K562 (cell line): Measurements from ENCODE around the gene LRMDA. TPM values are rescaled to one million over a fixed set of nuclear protein-coding genes. Genes with fewer than 3 reads are reported as not detected.
A peak's percentile ranks its signal among the peaks of the same experiment; 100 is the strongest.

Source experiments
- ATAC-seq: fragments of 200-7000 bp; cut with Tn5 transposase; 3 replicates; pipeline ENCODE4 v1.9.1; 2020; ENCODE audit warnings: moderate library complexity
- BruUV-seq: library from RNA; stranded (reverse); fragments of 400-500 nt; replicated peaks from 2 replicates; lab custom pipeline; 2021; lab: Mats Ljungman, UMichigan
- CTCF ChIA-PET: fragments of 300-600 bp; formaldehyde crosslinking; extraction: SDS; loops from one replicate; lab custom pipeline; 2021; ENCODE audit warnings: low intra/inter-chr PET ratio; lab: Yijun Ruan, JAX
- POLR2A ChIA-PET: fragments of 300-600, 350-650 bp; sonication (Branson Sonifier 250); formaldehyde crosslinking; extraction: SDS; loops from one replicate; lab custom pipeline; 2021; ENCODE audit warnings: antibody characterized with exemption, inconsistent platforms; lab: Yijun Ruan, JAX
- DNase-seq, 4 experiments: peaks; one replicate each; pipeline versions ENCODE4 v3.0.0 to v3.0.0-alpha.2; 2011 to 2018; ENCODE audit warnings: low spot score in 3 of 4, mixed read lengths in 3 of 4; ENCODE audit errors: extremely low read depth in 1 of 4
- FAIRE-seq: peaks from 2 replicates; lab custom pipeline; 2011; peaks lifted over from hg19 to GRCh38; lab: Jason Lieb, UNC
- H2AFZ ChIP-seq: 2 replicates; pipeline ENCODE4 v1.6.0; 2011; ENCODE audit warnings: low read depth, low read length, control low read depth, inconsistent platforms
- H3K27ac ChIP-seq: fragments of 200-600 bp; 3 replicates; pipeline ENCODE4 v1.8.0; 2011; ENCODE audit warnings: low read depth, mild to moderate bottlenecking, control low read depth, inconsistent platforms, low read length, moderate library complexity, mixed read lengths; ENCODE audit errors: extremely low read depth
- H3K27me3 ChIP-seq, 2 experiments: fragments of 300-600 bp in 1 of 2; 2 replicates in 1 of 2; 3 replicates in 1 of 2; pipeline versions ENCODE4 v1.6.0 to v1.8.0; 2011; ENCODE audit warnings: inconsistent platforms in 2 of 2, low read length in 2 of 2, mild to moderate bottlenecking in 1 of 2, mixed read lengths in 1 of 2, moderate library complexity in 1 of 2; ENCODE audit not compliant: control insufficient read depth in 2 of 2, insufficient read depth in 2 of 2
- H3K36me3 ChIP-seq: fragments of 300-600 bp; 3 replicates; pipeline ENCODE4 v1.8.0; 2011; ENCODE audit warnings: mild to moderate bottlenecking, low read length, inconsistent platforms; ENCODE audit not compliant: control insufficient read depth, insufficient read depth
- H3K4me1 ChIP-seq, 2 experiments: fragments of 200-600 bp in 1 of 2; replicated peaks in 1 of 2; 2 replicates in 1 of 2; 3 replicates in 1 of 2; pipeline versions ENCODE4 v1.5.1 to v1.8.0; 2011; ENCODE audit warnings: inconsistent platforms in 2 of 2, low read length in 2 of 2, mild to moderate bottlenecking in 1 of 2, mixed read lengths in 1 of 2, moderate library complexity in 1 of 2; ENCODE audit not compliant: control insufficient read depth in 2 of 2, insufficient read depth in 2 of 2
- H3K4me2 ChIP-seq: 2 replicates; pipeline ENCODE4 v1.6.1; 2011; ENCODE audit warnings: low read length, control low read depth, inconsistent platforms, mixed read lengths; ENCODE audit not compliant: insufficient read depth
- H3K4me3 ChIP-seq: fragments of 200-600 bp; sonication (generic), shearing (Covaris generic); 2 replicates; pipeline ENCODE4 v1.5.1; 2016; ENCODE audit warnings: control low read depth, inconsistent platforms
- H3K79me2 ChIP-seq: fragments of 200-600 bp; 3 replicates; pipeline ENCODE4 v1.8.0; 2011; ENCODE audit warnings: low read length, inconsistent platforms; ENCODE audit not compliant: control insufficient read depth, insufficient read depth
- H3K9ac ChIP-seq, 2 experiments: 2 replicates each; pipeline versions ENCODE4 v1.6.0 to v1.6.1; 2011; ENCODE audit warnings: low read depth in 2 of 2, low read length in 2 of 2, control low read depth in 1 of 2, inconsistent platforms in 1 of 2, mild to moderate bottlenecking in 1 of 2, mixed read lengths in 1 of 2; ENCODE audit not compliant: insufficient read depth in 1 of 2
- H3K9me1 ChIP-seq: one replicate; pipeline ENCODE4 v1.6.0; 2011; ENCODE audit warnings: inconsistent platforms, mild to moderate bottlenecking, low read length, moderate library complexity; ENCODE audit not compliant: control insufficient read depth, insufficient read depth
- H3K9me3 ChIP-seq: replicated peaks from 2 replicates; pipeline ENCODE4 v1.5.1; 2011; ENCODE audit warnings: low read depth, low read length, inconsistent platforms; ENCODE audit not compliant: control insufficient read depth, insufficient read depth
- H4K20me1 ChIP-seq: replicated peaks from 2 replicates; pipeline ENCODE4 v1.6.1; 2011; ENCODE audit warnings: low read length, inconsistent platforms, mixed read lengths; ENCODE audit not compliant: control insufficient read depth, insufficient read depth
- AFF4 ChIP-seq: sonication (generic); formaldehyde crosslinking; IDR thresholded peaks from 2 replicates; pipeline ENCODE4 v1.8.0; 2023; ENCODE audit warnings: mild to moderate bottlenecking, missing genetic modification reagents
- FOXM1 ChIP-seq, 2 experiments: fragments of 450-650 bp in 1 of 2; sonication (generic) in 1 of 2; formaldehyde crosslinking in 1 of 2; IDR thresholded peaks; 2 replicates each; pipeline versions ENCODE4 v1.6.1 to v1.9.0; 2017 to 2022; ENCODE audit warnings: low read depth in 2 of 2, mild to moderate bottlenecking in 2 of 2, missing genetic modification reagents in 1 of 2, moderate library complexity in 1 of 2
- REST ChIP-seq, 2 experiments: fragments of 450-650 bp; formaldehyde crosslinking in 1 of 2; IDR thresholded peaks; 2 replicates each; pipeline versions ENCODE4 v1.4.0 to v1.6.1; 2014 to 2020; ENCODE audit warnings: mild to moderate bottlenecking in 2 of 2, borderline replicate concordance in 1 of 2, low read depth in 1 of 2
- SMC3 ChIP-seq: conservative IDR thresholded peaks from 2 replicates; pipeline ENCODE4 v1.6.1; 2011; ENCODE audit warnings: low read depth, low read length, improper control_type of control experiment; ENCODE audit not compliant: insufficient read depth
- SPI1 ChIP-seq: IDR thresholded peaks from 2 replicates; pipeline ENCODE4 v1.6.1; 2011; ENCODE audit warnings: low read depth, low read length, control low read depth, borderline replicate concordance
- XRCC5 ChIP-seq: fragments of 200-400 bp; formaldehyde crosslinking; IDR thresholded peaks from 2 replicates; pipeline ENCODE4 v1.6.1; 2017; ENCODE audit warnings: low read depth, mild to moderate bottlenecking, low read length
- ZNF444 ChIP-seq: fragments of 250-450 bp; sonication (Bioruptor Pico); IDR thresholded peaks from 2 replicates; pipeline ENCODE4 v1.4.0; 2020; ENCODE audit warnings: mild to moderate bottlenecking, moderate library complexity
- WGBS: fragments of 100-300 bp; shearing (Covaris generic); methylation state at CpG from one replicate; pipeline ENCODE4 v1.1.6; 2016; ENCODE audit warnings: low coverage, mixed read lengths; ENCODE audit not compliant: insufficient coverage; ENCODE audit errors: missing lambda C conversion rate; 5-methylcytosine and 5-hydroxymethylcytosine counted together
- in situ Hi-C: fragments of 300-500 bp; cut with MboI; formaldehyde crosslinking; loops from 4 replicates; pipeline ENCODE4 v1.15.0; 2018; ENCODE audit warnings: inconsistent platforms, mixed read lengths
- intact Hi-C: fragments of 100-400 bp; cut with micrococcal nuclease; formaldehyde crosslinking; loops from 2 replicates; pipeline ENCODE4 v1.14.2; 2022
- polyA plus RNA-seq, 8 experiments: library from polyadenylated mRNA; depleted of rRNA in 4 of 8; stranded (reverse) in 5 of 8; unstranded in 3 of 8; fragments of >200 nt; fragmentation: Nextera tagmentation in 2 of 8; fragmentation: Illumina TruSeq in 1 of 8; extraction: Ambion mirVana in 2 of 8; extraction: Trizol in 1 of 8; gene quantifications; 2 replicates each; pipeline versions ENCODE4 v1.2.1 to v1.2.3, GENCODE V29; 2011 to 2014; ENCODE audit warnings: inconsistent platforms in 1 of 8, missing spikeins in 1 of 8
- total RNA-seq, 7 experiments: library from RNA; depleted of rRNA in 6 of 7; stranded (reverse); fragments of >200 nt in 6 of 7; fragmentation: Illumina TruSeq in 2 of 7; extraction: Trizol in 2 of 7; gene quantifications; 2 replicates each; pipeline versions ENCODE4 v1.2.1 to v1.2.3, GENCODE V29; 2011 to 2021; ENCODE audit warnings: low replicate concordance in 1 of 7

The LRMDA gene
- total and polyA plus RNA-seq, 9 of the 15 experiments (the other 6 are each of a cell fraction or from before 2014, with no cell fraction given) = 0.25 TPM; not detected in 8

GRCh38 chr10:76036111-76036940 is 604.9 kb downstream of the LRMDA start:
- Histone ChIP-seq H3K36me3 (no peaks in the 10 kb centered on the region), H3K4me1 (no peaks in the 10 kb centered on the region), H3K27ac (no peak overlapping the region), H2AFZ (no peak overlapping the region), H3K4me3 (no peak overlapping the region), H3K9me3 (no peaks in the 10 kb centered on the region; the same call in 1 of the 2 replicates), H3K79me2 (no peaks in the 10 kb centered on the region), H3K9ac (no peak overlapping the region), H4K20me1 (no peaks in the 10 kb centered on the region), H3K9me1 (no peaks in the 10 kb centered on the region), H3K27me3 (peaks cover 4 to 8% of the 10 kb centered on the region in 2 experiments; a peak in 3 of 5 replicates), H3K4me2 (no peak overlapping the region)
- no TSS peak for BruUV-seq
- peak; percentile 68 to 76 (median 76) for DNase-seq
- in situ Hi-C loops (no loop called here), intact Hi-C loops (loop anchor here (10.0 kb wide), 1 partner anchor 632 kb away; the partner anchor contains the start of gene ZNF503)
- peak; percentile 84 for FAIRE-seq
- ChIA-PET CTCF (interaction anchor here (0.6 kb wide), 1 partner anchor 802 kb away, joined by 3 read pairs; no protein-coding TSS in a partner anchor), POLR2A (interaction anchor here (0.6 to 1.2 kb wide), 3 partner anchors 15 to 583 kb away, joined by 3 to 4 read pairs (median 3); no protein-coding TSS in a partner anchor)
- ATAC-seq = peak; percentile 96
- WGBS = 2% methylated on average over 18 of the region's 18 CpGs
- TF ChIP-seq AFF4 (CRISPR knock-in tag) = no peak
- TF ChIP-seq XRCC5 = 0 out of 2 replicates have a peak, but pooled peaks have one; percentile 34
- peak; percentile 87 for TF ChIP-seq SMC3
- no peak for TF ChIP-seq FOXM1 (IDR thresholded peaks at IDR 0.05; ENCODE audit: low read depth)
- no peak for TF ChIP-seq FOXM1 (CRISPR knock-in tag; IDR thresholded peaks at IDR 0.05; ENCODE audit: low read depth)
- TF ChIP-seq REST (IDR thresholded peaks at IDR 0.05; ENCODE audit: borderline replicate concordance) = peak; percentile 45; the same call in 1 of the 2 replicates
- no peak for TF ChIP-seq REST (CRISPR knock-in tag; IDR thresholded peaks at IDR 0.05; ENCODE audit: low read depth)
- peak; percentile 82 for TF ChIP-seq SPI1
- no peak for TF ChIP-seq ZNF444
